Endothelial cell of umbilical vein (primary cell): ENCODE measurements around the gene SLC44A1. TPM values are rescaled to one million over a fixed set of nuclear protein-coding genes. Genes with fewer than 3 reads are reported as not detected.
A peak's percentile ranks its signal among the peaks of the same experiment; 100 is the strongest.

ENCODE experiments used
- BruUV-seq: library from RNA; stranded (reverse); fragments of 400-500 nt; replicated peaks from 2 replicates; lab custom pipeline; 2021; lab: Mats Ljungman, UMichigan
- CTCF ChIA-PET: fragments of 300-600, 350-600 bp; sonication (Branson Sonifier 250); formaldehyde crosslinking; loops from one replicate; lab custom pipeline; 2021; ENCODE audit warnings: antibody characterized with exemption, inconsistent platforms; lab: Charles Lee
- POLR2A ChIA-PET: fragments of 300-600, 350-600 bp; sonication (Branson Sonifier 250); formaldehyde crosslinking; loops from one replicate; lab custom pipeline; 2021; ENCODE audit warnings: antibody characterized with exemption, inconsistent platforms; lab: Charles Lee
- DNase-seq: peaks from one replicate; pipeline ENCODE4 v3.0.0-alpha.2; 2011; ENCODE audit warnings: low read depth, low spot score
- FAIRE-seq: peaks from 2 replicates; lab custom pipeline; 2011; peaks lifted over from hg19 to GRCh38; lab: Jason Lieb, UNC
- H2AFZ ChIP-seq: 2 replicates; pipeline ENCODE4 v1.6.0; 2012; ENCODE audit warnings: low read depth, low read length, control low read depth, inconsistent platforms
- H3K27ac ChIP-seq: 2 replicates; pipeline ENCODE4 v1.5.1; 2011; ENCODE audit warnings: low read depth, mild to moderate bottlenecking, control low read depth, low read length, moderate library complexity; ENCODE audit not compliant: insufficient read depth
- H3K27me3 ChIP-seq, 2 experiments: 2 replicates each; pipeline versions ENCODE4 v1.6.0 to v1.6.1; 2011; ENCODE audit warnings: low read length in 2 of 2, mixed read lengths in 1 of 2; ENCODE audit not compliant: control insufficient read depth in 2 of 2, insufficient read depth in 2 of 2
- H3K36me3 ChIP-seq, 2 experiments: 2 replicates in 1 of 2; 3 replicates in 1 of 2; pipeline ENCODE4 v1.5.1; 2011; ENCODE audit warnings: low read length in 2 of 2, mild to moderate bottlenecking in 1 of 2, moderate library complexity in 1 of 2; ENCODE audit not compliant: control insufficient read depth in 2 of 2, insufficient read depth in 2 of 2; ENCODE audit errors: extremely low read depth in 1 of 2
- H3K4me1 ChIP-seq: 3 replicates; pipeline ENCODE4 v1.5.1; 2011; ENCODE audit warnings: mild to moderate bottlenecking, low read length; ENCODE audit not compliant: control insufficient read depth, insufficient read depth; ENCODE audit errors: extremely low read depth
- H3K4me2 ChIP-seq: 2 replicates; pipeline ENCODE4 v1.6.1; 2011; ENCODE audit warnings: low read length, control low read depth, mixed read lengths; ENCODE audit not compliant: insufficient read depth
- H3K4me3 ChIP-seq, 3 experiments: fragments of 200-600 bp in 1 of 3; sonication (generic), shearing (Covaris generic) in 1 of 3; replicated peaks in 1 of 3; 2 replicates each; pipeline ENCODE4 v1.5.1; 2011 to 2016; ENCODE audit warnings: control low read depth in 3 of 3, low read length in 3 of 3, mild to moderate bottlenecking in 2 of 3, inconsistent platforms in 1 of 3, low read depth in 1 of 3, moderate library complexity in 1 of 3; ENCODE audit not compliant: insufficient read depth in 1 of 3
- H3K79me2 ChIP-seq: 2 replicates; pipeline ENCODE4 v1.6.0; 2012; ENCODE audit warnings: low read length, inconsistent platforms; ENCODE audit not compliant: control insufficient read depth, insufficient read depth
- H3K9ac ChIP-seq: replicated peaks from 2 replicates; pipeline ENCODE3; 2011; ENCODE audit warnings: low read length, control low read depth; ENCODE audit not compliant: insufficient read depth; ENCODE audit errors: extremely low read depth
- H3K9me1 ChIP-seq: replicated peaks from 3 replicates; pipeline ENCODE4 v1.6.0; 2011; ENCODE audit warnings: mild to moderate bottlenecking, low read length; ENCODE audit not compliant: control insufficient read depth, insufficient read depth; ENCODE audit errors: extremely low read depth
- H3K9me3 ChIP-seq: replicated peaks from 2 replicates; pipeline ENCODE4 v1.5.1; 2012; ENCODE audit warnings: low read length, inconsistent platforms; ENCODE audit not compliant: control insufficient read depth, insufficient read depth
- H4K20me1 ChIP-seq: replicated peaks from 2 replicates; pipeline ENCODE3; 2011; ENCODE audit warnings: mild to moderate bottlenecking, low read length; ENCODE audit not compliant: control insufficient read depth, insufficient read depth; ENCODE audit errors: extremely low read depth
- CTCF ChIP-seq, 2 donors: IDR thresholded peaks; 1 replicate in 1 of 2; 2 replicates in 1 of 2; pipeline ENCODE4 v1.5.1; 2011; ENCODE audit warnings: low read length in 2 of 2, mild to moderate bottlenecking in 2 of 2, moderate library complexity in 2 of 2, control low read depth in 1 of 2, inconsistent platforms in 1 of 2, low read depth in 1 of 2; ENCODE audit not compliant: insufficient read depth in 1 of 2; ENCODE audit errors: extremely low read depth in 1 of 2
- EZH2 ChIP-seq: IDR thresholded peaks from 2 replicates; pipeline ENCODE4 v1.6.1; 2012; ENCODE audit warnings: borderline replicate concordance, low read depth, mild to moderate bottlenecking, moderate library complexity, low read length, inconsistent platforms; ENCODE audit not compliant: severe bottlenecking
- FOS ChIP-seq: IDR thresholded peaks from 2 replicates; pipeline ENCODE4 v1.6.1; 2011; ENCODE audit warnings: mild to moderate bottlenecking, low read length, moderate library complexity, borderline replicate concordance; ENCODE audit not compliant: insufficient read depth
- GATA2 ChIP-seq: IDR thresholded peaks from 2 replicates; pipeline ENCODE4 v1.7.0; 2011; ENCODE audit warnings: low read depth, mild to moderate bottlenecking, moderate library complexity, mixed read lengths, low read length; ENCODE audit not compliant: insufficient read length, insufficient read depth
- JUN ChIP-seq: IDR thresholded peaks from 2 replicates; pipeline ENCODE4 v1.6.1; 2011; ENCODE audit warnings: borderline replicate concordance, low read depth; ENCODE audit not compliant: insufficient read length, insufficient read depth
- MAX ChIP-seq: IDR thresholded peaks from 2 replicates; pipeline ENCODE4 v1.6.1; 2011; ENCODE audit not compliant: insufficient read depth, insufficient read length
- MYC ChIP-seq: IDR thresholded peaks from one replicate; pipeline ENCODE4 v1.6.1; 2011; ENCODE audit warnings: mild to moderate bottlenecking, low read depth, low read length
- POLR2A ChIP-seq: IDR thresholded peaks from 2 replicates; pipeline ENCODE4 v1.6.1; 2012; ENCODE audit warnings: low read depth, mild to moderate bottlenecking, control low read depth, low read length
- POLR2AphosphoS5 ChIP-seq: IDR thresholded peaks from 2 replicates; pipeline ENCODE4 v1.6.1; 2012; ENCODE audit warnings: low read depth, mild to moderate bottlenecking, control low read depth, low read length, moderate library complexity; ENCODE audit not compliant: insufficient read depth
- dilution Hi-C: fragments of 300-500 bp; cut with MboI; formaldehyde crosslinking; loops from one replicate; pipeline ENCODE4 v1.15.0; 2019; ENCODE audit warnings: low sequenced_read_pairs; ENCODE audit not compliant: extremely low pct_ligation_motif_present
- intact Hi-C: fragments of 100-400 bp; cut with micrococcal nuclease; formaldehyde crosslinking; loops from one replicate; pipeline ENCODE4 v1.10.0; 2022
- polyA plus RNA-seq, 4 experiments: library from polyadenylated mRNA; depleted of rRNA in 3 of 4; stranded (reverse) in 3 of 4; unstranded in 1 of 4; fragments of >200 nt; gene quantifications; 2 replicates each; pipeline versions ENCODE4 v1.2.1 to v1.2.3, GENCODE V29; 2011 to 2012; ENCODE audit warnings: missing spikeins in 1 of 4
- total RNA-seq: library from RNA; stranded (reverse); gene quantifications from 2 replicates; pipeline ENCODE4 v1.2.3, GENCODE V29; 2021

The SLC44A1 gene
- total and polyA plus RNA-seq, 2 donors (not counting 3 experiments of a cell fraction or from before 2014, with no cell fraction given) = 16.1 to 37.7 TPM

GRCh38 chr9:105447814-105448812 is 203.7 kb downstream of the SLC44A1 start, which contains the start of gene FSD1L:
Gene FSD1L, plus strand, starts transcription at chr9:105448034. Its CDS starts 187 bp downstream, at chr9:105448221.
- FAIRE-seq (peak; percentile 87), DNase-seq (peak; percentile 72)
- Histone ChIP-seq H3K79me2 (peaks cover 42% of the 10 kb centered on the region), H3K9me1 (no peaks in the 10 kb centered on the region), H3K27me3 (no peaks in the 10 kb centered on the region), H3K4me1 (peaks cover 17% of the 10 kb centered on the region), H3K36me3 (no peaks in the 10 kb centered on the region), H2AFZ (peak within 1 kb of the TSS; percentile 94), H3K27ac (peak within 1 kb of the TSS; percentile 65), H3K9me3 (no peaks in the 10 kb centered on the region), H3K4me2 (peak within 1 kb of the TSS; percentile 76), H3K9ac (peak within 1 kb of the TSS; percentile 78), H4K20me1 (no peaks in the 10 kb centered on the region), H3K4me3 (peak within 1 kb of the TSS; percentile 35 to 84 (median 74))
- dilution Hi-C loops = no loop called here
- ChIA-PET CTCF (interaction anchor here (1.0 kb wide), 1 partner anchor 11 kb away, joined by 4 read pairs; no protein-coding TSS in a partner anchor), POLR2A (interaction anchor here (0.6 kb wide), 1 partner anchor 162 kb away, joined by 3 read pairs; no protein-coding TSS in a partner anchor)
- TF ChIP-seq FOS = no peak
- peak; percentile 21 for TF ChIP-seq POLR2AphosphoS5
- no peak for TF ChIP-seq EZH2
- no peak for TF ChIP-seq MAX
- no peak for TF ChIP-seq CTCF (IDR thresholded peaks at IDR 0.05; ENCODE audit: extremely low read depth in 1 of 2, insufficient read depth in 1 of 2, low read depth in 1 of 2, low read length in 2 of 2)
- peak; percentile 53 for TF ChIP-seq POLR2A
- TF ChIP-seq GATA2 = no peak
- no peak for TF ChIP-seq JUN
- peak; percentile 1 for TF ChIP-seq MYC
- BruUV-seq = no TSS peak
- intact Hi-C loops = loop anchor here (5.0 kb wide), 2 partner anchors 109 to 244 kb away; partner anchors contain the start of genes FKTN and TMEM38B
